HFFc6 (cell line): ENCODE results near the gene AZU1. TPM values are rescaled to one million over a fixed set of nuclear protein-coding genes. Genes with fewer than 3 reads are reported as not detected.

ENCODE experiments used
- DNase-seq: peaks from one replicate; pipeline ENCODE4 v3.0.0-alpha.2; 2018
- H3K27ac Mint-ChIP-seq: 2 replicates; pipeline ENCODE4 v1.8.0; 2020; ENCODE audit warnings: mild to moderate bottlenecking, mixed read lengths
- H3K27me3 Mint-ChIP-seq: 2 replicates; pipeline ENCODE4 v1.8.0; 2021; ENCODE audit warnings: mild to moderate bottlenecking, moderate library complexity, mixed read lengths; ENCODE audit not compliant: insufficient read depth
- H3K36me3 Mint-ChIP-seq: 2 replicates; pipeline ENCODE4 v1.8.0; 2021; ENCODE audit warnings: low read depth, mixed read lengths
- H3K4me1 Mint-ChIP-seq: 2 replicates; pipeline ENCODE4 v1.8.0; 2020; ENCODE audit warnings: low read depth, mixed read lengths
- H3K4me3 Mint-ChIP-seq: 2 replicates; pipeline ENCODE4 v1.8.0; 2020; ENCODE audit warnings: mild to moderate bottlenecking, moderate library complexity, mixed read lengths
- H3K9me3 Mint-ChIP-seq: 2 replicates; pipeline ENCODE4 v1.8.0; 2020; ENCODE audit warnings: mild to moderate bottlenecking, mixed read lengths
- CTCF ChIP-seq: fragments of 200-600 bp; sonication (generic); IDR thresholded peaks from 2 replicates; pipeline ENCODE4 v1.5.0; 2021; ENCODE audit warnings: antibody characterized with exemption, mild to moderate bottlenecking
- total RNA-seq, 6 experiments: library from RNA; stranded (reverse); fragmentation: NEBNext Ultra II Directional; extraction: Animal tissue kit (Norgen Biotek cat#: 25700); gene quantifications; 2 replicates in 1 of 6; 3 replicates in 5 of 6; pipeline ENCODE4 v1.2.3, GENCODE V29; 2021

The AZU1 gene
- total RNA-seq, 6 experiments from 2014 or later = not detected

- H3K27me3 Mint-ChIP-seq = peaks cover 29% of the 10 kb centered on the region
- TF ChIP-seq CTCF = no peak
- H3K4me1 Mint-ChIP-seq = no peaks in the 10 kb centered on the region
- H3K9me3 Mint-ChIP-seq = peaks cover 8% of the 10 kb centered on the region
- no peak overlapping the region for H3K27ac Mint-ChIP-seq
- H3K4me3 Mint-ChIP-seq = no peak overlapping the region
- no peak for DNase-seq
- H3K36me3 Mint-ChIP-seq = peaks cover 39% of the 10 kb centered on the region
Observed at GRCh38 chr19:810077-810855, 17.4 kb upstream of the AZU1 start.

DNA sequence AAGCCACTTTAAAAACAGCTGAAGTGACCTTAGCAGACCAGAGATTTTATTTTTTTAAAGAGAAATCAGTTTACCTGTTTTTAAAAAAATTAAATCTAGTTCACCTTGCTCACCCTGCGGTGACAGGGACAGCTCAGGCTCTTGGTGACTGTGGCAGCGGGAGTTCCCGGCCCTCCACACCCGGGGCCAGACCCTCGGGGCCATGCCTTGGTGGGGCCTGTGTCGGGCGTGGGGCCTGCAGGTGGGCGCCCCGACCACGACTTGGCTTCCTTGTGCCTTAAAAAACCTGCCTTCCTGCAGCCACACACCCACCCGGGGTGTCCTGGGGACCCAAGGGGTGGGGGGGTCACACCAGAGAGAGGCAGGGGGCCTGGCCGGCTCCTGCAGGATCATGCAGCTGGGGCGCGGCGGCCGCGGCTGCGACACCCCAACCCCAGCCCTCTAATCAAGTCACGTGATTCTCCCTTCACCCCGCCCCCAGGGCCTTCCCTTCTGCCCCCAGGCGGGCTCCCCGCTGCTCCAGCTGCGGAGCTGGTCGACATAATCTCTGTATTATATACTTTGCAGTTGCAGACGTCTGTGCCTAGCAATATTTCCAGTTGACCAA is 16.7 kb upstream of the AZU1 start:
- TF ChIP-seq CTCF = no peak
- Mint-ChIP-seq H3K36me3 (peaks cover 43% of the 10 kb centered on the region), H3K27me3 (peaks cover 31% of the 10 kb centered on the region), H3K27ac (no peak overlapping the region), H3K9me3 (peaks cover 12% of the 10 kb centered on the region), H3K4me1 (no peaks in the 10 kb centered on the region), H3K4me3 (no peak overlapping the region)
- no peak for DNase-seq

GRCh38 chr19:811506-812048 is 16.1 kb upstream of the AZU1 start:
- no peak for TF ChIP-seq CTCF
- H3K4me3 Mint-ChIP-seq = no peak overlapping the region
- no peak overlapping the region for H3K27ac Mint-ChIP-seq
- DNase-seq = no peak
- peaks cover 13% of the 10 kb centered on the region for H3K9me3 Mint-ChIP-seq
- H3K27me3 Mint-ChIP-seq = peaks cover 33% of the 10 kb centered on the region
- H3K36me3 Mint-ChIP-seq = peaks cover 48% of the 10 kb centered on the region
- H3K4me1 Mint-ChIP-seq = no peaks in the 10 kb centered on the region

GRCh38 chr19:812049-812746 is 15.4 kb upstream of the AZU1 start:
- TF ChIP-seq CTCF = no peak
- Mint-ChIP-seq H3K27ac (no peak overlapping the region), H3K4me3 (no peak overlapping the region), H3K4me1 (no peaks in the 10 kb centered on the region), H3K27me3 (peaks cover 31% of the 10 kb centered on the region), H3K36me3 (peaks cover 50% of the 10 kb centered on the region), H3K9me3 (peaks cover 13% of the 10 kb centered on the region)
- no peak for DNase-seq

- Mint-ChIP-seq H3K36me3 (peaks cover 45% of the 10 kb centered on the region), H3K9me3 (peaks cover 13% of the 10 kb centered on the region), H3K4me3 (no peak overlapping the region), H3K27me3 (peaks cover 30% of the 10 kb centered on the region), H3K27ac (no peak overlapping the region), H3K4me1 (no peaks in the 10 kb centered on the region)
- TF ChIP-seq CTCF = no peak
- DNase-seq = no peak
Observed at GRCh38 chr19:812747-813218, 14.9 kb upstream of the AZU1 start.
